Measurements from ENCODE around the gene GRID1. TPM values are rescaled to one million over a fixed set of nuclear protein-coding genes. Genes with fewer than 3 reads are reported as not detected.
"Not testable (repeated sequence)": the region's sequence is repeated elsewhere in the genome, so short reads cannot be mapped to it uniquely, and the experiment has no call there.

GRID1 gene
- total RNA-seq, 1 donor from 2014 or later: under 0.01 TPM

GRCh38 chr10:86045896-86046295 is 320.7 kb downstream of the GRID1 start:
- DNase-seq (ENCODE audit: low read depth in 2 of 2): no peak

GRCh38 chr10:86044029-86044428 is 322.6 kb downstream of the GRID1 start:
- no peak for DNase-seq (ENCODE audit: low read depth in 2 of 2)

DNA sequence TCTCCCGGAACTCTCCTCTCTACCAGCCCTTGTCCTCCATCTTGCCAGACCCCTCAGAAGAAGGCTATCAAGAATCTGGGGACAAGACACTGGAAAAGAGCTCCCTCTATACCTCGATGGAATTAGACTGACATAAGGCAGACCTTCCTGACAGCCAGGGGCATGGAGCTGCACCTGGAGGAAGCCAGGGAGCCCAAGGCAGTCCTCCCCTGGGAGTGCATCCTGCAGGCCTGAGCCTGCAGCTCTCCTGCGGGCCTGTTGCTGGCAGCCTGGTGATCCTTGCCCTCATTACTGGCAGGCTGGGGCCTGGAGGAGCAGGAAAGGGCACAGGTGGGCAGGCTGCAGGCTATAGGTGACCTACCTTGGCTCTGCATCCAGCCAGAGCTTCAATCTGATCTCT is 323.4 kb downstream of the GRID1 start:
- no peak for DNase-seq (ENCODE audit: low read depth in 2 of 2)

- no peak for DNase-seq (ENCODE audit: low read depth in 2 of 2)
These were observed 324.4 kb downstream of the GRID1 start for GRCh38 chr10:86042161-86042560.

DNA sequence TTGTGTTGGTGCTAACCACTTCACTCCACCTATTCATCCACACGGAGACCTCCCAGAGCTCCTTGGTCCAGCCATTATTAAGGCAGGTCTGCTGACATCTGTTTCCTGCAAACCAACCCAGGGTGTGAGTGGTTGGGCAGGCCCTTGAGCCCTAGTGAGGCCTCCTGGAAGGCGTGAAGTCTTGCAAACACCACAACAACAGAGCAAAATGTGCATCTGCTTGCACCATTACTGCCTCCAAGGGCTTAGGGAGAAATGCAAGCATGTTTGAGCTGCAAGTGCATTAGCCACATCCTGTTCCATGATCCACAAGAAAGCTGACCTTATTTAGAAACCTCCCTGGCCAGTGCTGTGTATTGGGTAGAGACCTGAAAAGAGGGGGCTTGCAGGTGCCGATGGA is 325.5 kb downstream of the GRID1 start:
- DNase-seq (ENCODE audit: low read depth in 2 of 2): no peak

DNA sequence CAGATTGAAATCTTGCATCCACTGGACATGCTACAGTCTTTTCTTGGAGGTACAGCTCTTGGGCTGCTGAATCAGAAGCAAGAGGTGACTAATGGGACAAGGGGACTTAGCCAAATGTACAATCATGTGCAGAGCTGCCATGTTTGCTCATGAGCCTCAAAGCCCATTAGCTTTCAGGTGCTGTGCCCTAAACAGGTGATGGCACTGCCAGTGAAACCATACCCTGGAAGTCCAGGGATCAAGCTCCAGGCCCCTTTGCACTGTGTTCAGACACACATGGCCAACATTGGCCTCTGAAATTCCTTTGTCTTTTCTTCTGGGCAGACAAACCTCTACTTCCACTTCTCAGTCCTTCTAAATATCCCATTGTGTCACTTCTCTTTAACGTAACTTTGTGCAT is 328.2 kb downstream of the GRID1 start:
- DNase-seq (ENCODE audit: low read depth in 2 of 2): no peak

- DNase-seq (ENCODE audit: low read depth in 2 of 2): no peak
These were observed 329.5 kb downstream of the GRID1 start for GRCh38 chr10:86037096-86037495.

DNA sequence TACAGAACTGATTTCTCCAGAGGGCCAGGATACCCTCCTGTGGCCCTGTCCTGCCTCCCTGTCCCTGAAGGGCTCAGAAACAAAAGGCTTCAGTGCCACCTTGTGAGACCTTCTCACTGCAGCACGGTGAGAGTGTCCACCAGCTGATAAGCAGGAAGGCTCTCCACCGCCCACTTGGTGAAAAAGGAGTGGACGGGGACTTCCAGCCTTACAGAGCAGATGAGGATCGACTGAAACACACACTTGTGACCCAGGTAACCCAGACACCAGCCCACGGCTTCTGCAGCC is 330.1 kb downstream of the GRID1 start:
- DNase-seq (ENCODE audit: low read depth in 2 of 2): no peak

GRCh38 chr10:86035791-86036543 is 330.6 kb downstream of the GRID1 start:
- no peak for DNase-seq (ENCODE audit: low read depth in 2 of 2)

- no peak for DNase-seq (ENCODE audit: low read depth in 2 of 2)
These were observed 331.9 kb downstream of the GRID1 start for GRCh38 chr10:86034710-86035109.

DNA sequence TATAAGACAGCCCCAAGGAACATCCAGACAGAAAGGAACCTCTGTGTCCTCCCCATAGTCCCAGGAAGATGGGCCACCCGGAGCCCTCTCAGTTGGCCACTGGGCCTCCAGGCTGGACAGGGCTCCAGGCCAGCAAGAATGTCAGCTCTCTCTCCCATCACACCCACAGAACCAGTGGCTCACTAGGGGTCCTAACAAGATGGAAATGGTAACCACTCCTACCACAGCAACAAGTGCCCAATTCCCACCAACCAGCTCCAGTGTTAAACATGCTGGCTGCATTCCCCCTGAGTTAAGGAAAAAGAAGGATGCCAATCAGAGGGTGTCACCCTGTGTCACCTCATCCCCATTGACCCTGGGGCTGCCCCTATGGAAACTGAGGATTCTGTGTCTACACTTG is 333.0 kb downstream of the GRID1 start:
- DNase-seq (ENCODE audit: low read depth in 2 of 2): no peak

GRCh38 chr10:86032087-86032486 is 334.5 kb downstream of the GRID1 start:
- not testable (repeated sequence) for DNase-seq (ENCODE audit: low read depth in 2 of 2)

DNA sequence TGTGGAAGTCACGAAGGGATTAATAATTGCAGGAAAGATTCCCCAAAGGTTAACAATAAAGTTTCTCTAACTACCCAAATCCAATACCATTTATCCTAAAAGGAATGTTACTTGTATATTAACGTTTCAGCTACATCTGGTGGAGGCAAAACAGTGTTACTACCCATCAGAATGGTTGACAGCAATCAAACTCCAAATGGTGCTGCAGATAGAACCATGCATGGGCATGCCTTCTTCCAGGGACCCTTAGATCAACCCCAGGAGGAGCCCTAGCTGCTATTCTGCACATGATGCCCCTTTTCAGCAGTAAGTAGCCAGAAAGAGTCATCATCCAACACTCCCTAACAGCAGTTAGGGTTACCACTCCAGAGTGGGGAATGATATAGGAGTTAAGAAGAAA is 336.3 kb downstream of the GRID1 start:
- no peak for DNase-seq (ENCODE audit: low read depth in 2 of 2)

DNA sequence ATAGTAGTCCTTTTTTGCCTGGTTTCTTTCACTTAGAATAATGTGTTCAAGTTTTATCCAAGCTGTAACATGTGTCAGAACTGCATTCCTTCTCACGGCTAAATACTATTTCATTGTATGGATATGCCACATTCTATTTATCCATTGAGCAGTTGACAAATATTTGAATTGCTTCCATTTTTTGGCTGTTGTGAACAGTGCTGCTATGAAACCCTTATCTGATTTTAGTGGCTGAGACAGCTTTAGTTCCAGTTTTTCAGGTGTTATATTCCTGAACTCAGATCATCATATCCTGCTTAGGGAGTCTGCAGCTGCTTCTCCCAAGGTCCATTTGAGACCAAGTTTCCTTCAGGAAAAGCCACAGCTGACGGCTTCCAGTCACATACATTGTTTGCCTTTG is 339.2 kb downstream of the GRID1 start:
- DNase-seq (ENCODE audit: low read depth in 2 of 2): no peak

GRCh38 chr10:86025509-86025908 is 341.1 kb downstream of the GRID1 start:
- DNase-seq (ENCODE audit: low read depth in 2 of 2): no peak

DNA sequence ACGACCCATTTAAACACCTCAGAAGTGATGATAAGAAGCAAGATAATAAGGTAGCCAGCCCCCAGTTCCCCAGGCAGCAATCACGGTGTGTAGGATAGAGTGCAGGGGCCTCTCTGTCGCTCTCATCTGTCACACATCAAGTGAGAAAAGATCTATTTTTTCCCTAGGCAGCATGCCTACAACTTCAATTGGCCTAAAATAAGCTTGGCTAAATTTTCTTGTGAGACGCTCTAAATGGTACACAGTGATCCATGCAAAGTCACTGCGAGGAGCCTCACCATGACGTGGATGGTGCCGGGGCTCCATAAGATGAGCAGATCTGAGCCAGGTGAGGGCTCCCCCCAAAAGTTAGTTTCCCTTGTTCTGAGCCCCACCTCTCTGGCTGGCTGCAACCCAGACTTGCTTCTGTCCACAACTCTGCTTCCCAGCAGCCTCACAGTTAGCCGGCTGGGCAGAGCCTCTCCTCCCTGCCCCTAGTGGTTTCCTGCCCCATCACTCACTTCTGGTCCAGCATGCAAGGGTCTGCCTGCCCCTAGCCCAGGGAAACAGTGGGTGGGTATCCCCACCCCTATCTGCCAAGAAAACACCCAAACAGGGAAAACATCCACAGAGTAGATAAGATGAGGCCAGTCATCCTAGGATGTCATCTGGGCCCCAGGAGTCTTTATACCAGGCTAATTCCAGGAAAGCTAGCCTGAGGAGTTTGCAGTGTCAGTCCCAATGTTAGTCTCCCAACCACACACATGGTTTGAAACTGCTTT is 342.1 kb downstream of the GRID1 start:
- DNase-seq (ENCODE audit: low read depth in 2 of 2): no peak

- DNase-seq (ENCODE audit: low read depth in 2 of 2): no peak
These were observed 342.7 kb downstream of the GRID1 start for GRCh38 chr10:86023931-86024280.

DNA sequence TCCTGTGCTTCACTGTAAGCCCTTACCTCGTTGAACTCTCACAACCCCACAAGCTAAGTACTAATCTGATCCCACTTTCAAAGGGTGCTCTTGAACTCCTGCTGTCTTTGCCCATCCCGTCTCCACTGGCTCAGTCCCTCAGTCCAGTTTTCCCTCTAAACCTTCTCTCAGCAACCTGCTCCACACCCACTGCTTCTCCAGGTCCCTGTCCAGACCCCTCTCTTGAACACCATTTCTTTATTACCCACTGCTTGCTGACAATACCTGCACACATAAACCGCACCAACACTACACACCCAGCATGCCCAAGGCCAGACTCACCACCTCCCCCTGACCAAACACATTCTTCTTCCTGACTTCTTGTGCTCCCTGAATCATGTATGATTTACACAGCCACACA is 343.3 kb downstream of the GRID1 start:
- no peak for DNase-seq (ENCODE audit: low read depth in 2 of 2)

- no peak for DNase-seq (ENCODE audit: low read depth in 2 of 2)
These were observed 343.7 kb downstream of the GRID1 start for GRCh38 chr10:86022906-86023305.

DNA sequence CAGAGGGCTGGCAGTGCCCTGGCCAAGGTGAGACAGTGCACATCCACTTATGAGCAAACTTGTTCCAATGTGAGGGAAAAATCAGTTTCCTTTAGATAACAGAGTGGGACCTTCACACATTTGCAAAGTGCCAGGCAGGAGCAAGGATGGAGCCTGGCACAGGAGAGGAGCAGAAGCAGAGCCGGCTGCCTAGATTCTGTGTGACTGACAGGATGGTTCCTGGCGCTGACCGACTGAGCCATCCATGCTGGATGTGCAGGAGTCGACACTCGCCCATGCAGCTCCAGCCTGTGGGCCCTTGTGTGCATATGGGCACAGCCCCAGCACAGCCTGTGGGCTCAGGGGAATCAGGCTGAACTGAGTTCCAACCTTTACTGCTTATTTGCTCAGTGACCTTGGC is 346.5 kb downstream of the GRID1 start:
- no peak for DNase-seq (ENCODE audit: low read depth in 2 of 2)

- no peak for DNase-seq (ENCODE audit: low read depth in 2 of 2)
These were observed 347.5 kb downstream of the GRID1 start for GRCh38 chr10:86019141-86019540.

GRCh38 chr10:86018735-86019058 is 347.9 kb downstream of the GRID1 start:
- no peak for DNase-seq (ENCODE audit: low read depth in 2 of 2)

- no peak for DNase-seq (ENCODE audit: low read depth in 2 of 2)
These were observed 348.5 kb downstream of the GRID1 start for GRCh38 chr10:86017841-86018734.

Data from dermis microvascular lymphatic vessel endothelial cell (primary cell).